ENCODE data around the gene KIAA1614. TPM values are rescaled to one million over a fixed set of nuclear protein-coding genes. Genes with fewer than 3 reads are reported as not detected.

The KIAA1614 gene
- total RNA-seq, 2 donors from 2014 or later, result 9.8 to 13.8 TPM

- H3K4me3 ChIP-seq, result no peak overlapping the region
- H3K27me3 ChIP-seq (replicated peaks; ENCODE audit: insufficient read depth), result no peaks in the 10 kb centered on the region
- ATAC-seq (ENCODE audit: insufficient number of reproducible peaks, low FRiP score, low read depth) (no peak), DNase-seq (ENCODE audit: low spot score) (no peak)
- H3K27ac ChIP-seq, result no peak overlapping the region
- no peaks in the 10 kb centered on the region for H3K4me1 ChIP-seq (ENCODE audit: control insufficient read depth in 1 of 2, low read depth in 2 of 2)
- TF ChIP-seq CTCF (IDR thresholded peaks at IDR 0.05), result no peak
- H3K36me3 ChIP-seq, result peaks cover 11% of the 10 kb centered on the region
- no peaks in the 10 kb centered on the region for H3K9me3 ChIP-seq
These were observed 22.8 kb downstream of the KIAA1614 start for GRCh38 chr1:180935326-180936109.

- H3K27ac ChIP-seq, result no peak overlapping the region
- no peaks in the 10 kb centered on the region for H3K27me3 ChIP-seq (replicated peaks; ENCODE audit: insufficient read depth)
- no peak for DNase-seq (ENCODE audit: low spot score)
- TF ChIP-seq CTCF (IDR thresholded peaks at IDR 0.05), result no peak
- no peak for ATAC-seq (ENCODE audit: insufficient number of reproducible peaks, low FRiP score, low read depth)
- H3K36me3 ChIP-seq, result peaks cover 11% of the 10 kb centered on the region
- H3K9me3 ChIP-seq, result no peaks in the 10 kb centered on the region
- no peak overlapping the region for H3K4me3 ChIP-seq
- H3K4me1 ChIP-seq (ENCODE audit: control insufficient read depth in 1 of 2, low read depth in 2 of 2), result no peaks in the 10 kb centered on the region
These were observed 23.7 kb downstream of the KIAA1614 start for GRCh38 chr1:180936110-180937011.

GRCh38 chr1:180937012-180937372 is 24.3 kb downstream of the KIAA1614 start:
- DNase-seq (ENCODE audit: low spot score), result no peak
- no peak for TF ChIP-seq CTCF (IDR thresholded peaks at IDR 0.05)
- Histone ChIP-seq H3K36me3 (peaks cover 11% of the 10 kb centered on the region), H3K9me3 (no peaks in the 10 kb centered on the region), H3K27me3 (replicated peaks; ENCODE audit: insufficient read depth) (no peaks in the 10 kb centered on the region), H3K4me3 (no peak overlapping the region), H3K4me1 (ENCODE audit: control insufficient read depth in 1 of 2, low read depth in 2 of 2) (no peaks in the 10 kb centered on the region), H3K27ac (no peak overlapping the region)
- ATAC-seq (ENCODE audit: insufficient number of reproducible peaks, low FRiP score, low read depth), result no peak

GRCh38 chr1:180937624-180938225 is 25.0 kb downstream of the KIAA1614 start:
- no peaks in the 10 kb centered on the region for H3K9me3 ChIP-seq
- no peak for TF ChIP-seq CTCF (IDR thresholded peaks at IDR 0.05)
- no peak overlapping the region for H3K27ac ChIP-seq
- H3K4me3 ChIP-seq, result no peak overlapping the region
- H3K4me1 ChIP-seq (ENCODE audit: control insufficient read depth in 1 of 2, low read depth in 2 of 2), result no peaks in the 10 kb centered on the region
- peaks cover 17% of the 10 kb centered on the region for H3K36me3 ChIP-seq
- H3K27me3 ChIP-seq (replicated peaks; ENCODE audit: insufficient read depth), result no peaks in the 10 kb centered on the region
- DNase-seq (ENCODE audit: low spot score), result no peak
- no peak for ATAC-seq (ENCODE audit: insufficient number of reproducible peaks, low FRiP score, low read depth)

Measured in thoracic aorta (tissue), 2 donors.